HepG2 (cell line): ENCODE measurements around the gene SRRM3. TPM values are rescaled to one million over a fixed set of nuclear protein-coding genes. Genes with fewer than 3 reads are reported as not detected.
A peak's percentile ranks its signal among the peaks of the same experiment; 100 is the strongest.

ENCODE experiments used
- ATAC-seq: fragments of 200-7000 bp; cut with Tn5 transposase; 3 replicates; pipeline ENCODE4 v1.9.1; 2020; ENCODE audit warnings: mild to moderate bottlenecking, moderate library complexity
- BruUV-seq: library from RNA; stranded (reverse); fragments of 400-500 nt; replicated peaks from 2 replicates; lab custom pipeline; 2021; lab: Mats Ljungman, UMichigan
- CTCF ChIA-PET: fragments of 300-600 bp; formaldehyde crosslinking; extraction: SDS; loops from one replicate; lab custom pipeline; 2021; ENCODE audit warnings: low total read pairs, inconsistent platforms, low intra/inter-chr PET ratio; lab: Yijun Ruan, JAX
- POLR2A ChIA-PET: fragments of 350-600 bp; sonication (Branson Sonifier 250); formaldehyde crosslinking; loops from one replicate; lab custom pipeline; 2020; ENCODE audit warnings: antibody characterized with exemption, inconsistent platforms; lab: Yijun Ruan, JAX
- DNase-seq: peaks from one replicate; pipeline ENCODE4 v3.0.0-alpha.2; 2015; ENCODE audit warnings: low spot score
- FAIRE-seq: peaks from 3 replicates; lab custom pipeline; 2011; peaks lifted over from hg19 to GRCh38; lab: Jason Lieb, UNC
- H2AFZ ChIP-seq: one replicate; pipeline ENCODE4 v1.6.1; 2011; ENCODE audit warnings: low read length, inconsistent platforms
- H3K27ac ChIP-seq: fragments of 300-600 bp; 3 replicates; pipeline ENCODE4 v1.8.0; 2011; ENCODE audit warnings: mixed run types, mild to moderate bottlenecking, mixed read lengths, low read length, inconsistent platforms; ENCODE audit not compliant: insufficient read depth; ENCODE audit errors: extremely low read length
- H3K27me3 ChIP-seq, 2 experiments: fragments of 200-600 bp in 1 of 2; 2 replicates in 1 of 2; 3 replicates in 1 of 2; pipeline versions ENCODE4 v1.6.0 to v1.8.0; 2011; ENCODE audit warnings: low read length in 2 of 2, mild to moderate bottlenecking in 2 of 2, moderate library complexity in 2 of 2, inconsistent platforms in 1 of 2; ENCODE audit not compliant: insufficient read depth in 2 of 2, control insufficient read depth in 1 of 2
- H3K36me3 ChIP-seq, 2 experiments: fragments of 200-600 bp in 1 of 2; replicated peaks in 1 of 2; 2 replicates in 1 of 2; 3 replicates in 1 of 2; pipeline versions ENCODE4 v1.5.1 to v1.8.0; 2011; ENCODE audit warnings: low read length in 2 of 2, inconsistent platforms in 1 of 2; ENCODE audit not compliant: insufficient read depth in 2 of 2, control insufficient read depth in 1 of 2
- H3K4me1 ChIP-seq: 2 replicates; pipeline ENCODE4 v1.5.1; 2012; ENCODE audit warnings: low read length, inconsistent platforms; ENCODE audit not compliant: insufficient read depth
- H3K4me2 ChIP-seq: 2 replicates; pipeline ENCODE4 v1.6.0; 2011; ENCODE audit warnings: low read depth, low read length, inconsistent platforms
- H3K4me3 ChIP-seq, 3 experiments: fragments of 200-600 bp in 1 of 3; sonication (generic), shearing (Covaris generic) in 1 of 3; replicated peaks in 1 of 3; 2 replicates each; pipeline ENCODE4 v1.5.1; 2011 to 2016; ENCODE audit warnings: low read length in 3 of 3, inconsistent platforms in 2 of 3, low read depth in 2 of 3, mild to moderate bottlenecking in 2 of 3, control low read depth in 1 of 3, mixed read lengths in 1 of 3; ENCODE audit not compliant: insufficient read depth in 1 of 3
- H3K79me2 ChIP-seq: one replicate; pipeline ENCODE4 v1.6.1; 2011; ENCODE audit warnings: low read length, inconsistent platforms; ENCODE audit not compliant: insufficient read depth
- H3K9ac ChIP-seq: 2 replicates; pipeline ENCODE4 v1.6.0; 2011; ENCODE audit warnings: mild to moderate bottlenecking, low read depth, low read length, inconsistent platforms; ENCODE audit not compliant: insufficient read depth
- H3K9me3 ChIP-seq: 2 replicates; pipeline ENCODE4 v1.5.1; 2012; ENCODE audit warnings: mild to moderate bottlenecking, low read length
- H4K20me1 ChIP-seq: 2 replicates; pipeline ENCODE4 v1.6.0; 2011; ENCODE audit warnings: inconsistent platforms, mild to moderate bottlenecking, low read length, moderate library complexity; ENCODE audit not compliant: insufficient read depth
- ARNT2 ChIP-seq: sonication (generic); formaldehyde crosslinking; IDR thresholded peaks from 2 replicates; pipeline ENCODE4 v1.8.0; 2022; ENCODE audit warnings: mild to moderate bottlenecking, low read depth, missing genetic modification reagents, moderate library complexity
- ATF7-NPFF ChIP-seq: sonication (generic); formaldehyde crosslinking; IDR thresholded peaks from 2 replicates; pipeline ENCODE4 v1.8.1; 2023; ENCODE audit warnings: mild to moderate bottlenecking, low read depth, missing genetic modification reagents, moderate library complexity
- CREB1 ChIP-seq, 2 experiments: fragments of 450-650 bp in 1 of 2; IDR thresholded peaks; 2 replicates each; pipeline ENCODE4 v1.6.1; 2016 to 2017; ENCODE audit warnings: control low read depth in 1 of 2, mild to moderate bottlenecking in 1 of 2, missing compliant biosample characterization in 1 of 2, missing genetic modification characterization in 1 of 2
- DRAP1 ChIP-seq: IDR thresholded peaks from 2 replicates; pipeline ENCODE4 v1.6.1; 2016; ENCODE audit warnings: missing genetic modification reagents, missing compliant biosample characterization
- E2F5 ChIP-seq: sonication (generic); formaldehyde crosslinking; conservative IDR thresholded peaks from 2 replicates; pipeline ENCODE4 v1.4.0; 2020; ENCODE audit warnings: missing genetic modification reagents
- HOXA5 ChIP-seq: sonication (generic); formaldehyde crosslinking; IDR thresholded peaks from 2 replicates; pipeline ENCODE4 v1.4.0; 2020; ENCODE audit warnings: missing genetic modification reagents
- MED1 ChIP-seq: sonication (generic); formaldehyde crosslinking; IDR thresholded peaks from 2 replicates; pipeline ENCODE4 v1.4.0; 2020; ENCODE audit warnings: missing genetic modification reagents
- MEIS2 ChIP-seq: sonication (generic); formaldehyde crosslinking; IDR thresholded peaks from 2 replicates; pipeline ENCODE4 v1.9.0; 2021; ENCODE audit warnings: mild to moderate bottlenecking, missing genetic modification reagents
- SIN3A ChIP-seq: IDR thresholded peaks from 2 replicates; pipeline ENCODE4 v1.6.1; 2011; ENCODE audit warnings: low read depth, mild to moderate bottlenecking, control low read depth, low read length, borderline replicate concordance
- SIN3B ChIP-seq: fragments of 150-350 bp; IDR thresholded peaks from 2 replicates; pipeline ENCODE4 v1.6.1; 2014; ENCODE audit warnings: low read length
- SMARCC2 ChIP-seq: fragments of 450-650 bp; IDR thresholded peaks from 2 replicates; pipeline ENCODE4 v1.6.1; 2017; ENCODE audit warnings: antibody characterized with exemption, mild to moderate bottlenecking
- THAP11 ChIP-seq: IDR thresholded peaks from 2 replicates; pipeline ENCODE4 v1.6.1; 2016; ENCODE audit warnings: missing biosample characterization, missing genetic modification reagents
- ZBTB34 ChIP-seq: sonication (generic); formaldehyde crosslinking; IDR thresholded peaks from 2 replicates; pipeline ENCODE4 v1.8.0; 2022; ENCODE audit warnings: mild to moderate bottlenecking, missing genetic modification reagents
- ZFP91 ChIP-seq: sonication (generic); formaldehyde crosslinking; IDR thresholded peaks from 2 replicates; pipeline ENCODE4 v1.9.0; 2022; ENCODE audit warnings: missing genetic modification reagents, mild to moderate bottlenecking, borderline replicate concordance
- ZFY ChIP-seq: sonication (generic); formaldehyde crosslinking; IDR thresholded peaks from 2 replicates; pipeline ENCODE4 v1.4.0; 2020; ENCODE audit warnings: missing genetic modification reagents
- ZNF292 ChIP-seq: sonication (generic); formaldehyde crosslinking; IDR thresholded peaks from 2 replicates; pipeline ENCODE4 v1.8.1; 2022; ENCODE audit warnings: mild to moderate bottlenecking, low read depth, missing genetic modification reagents, borderline replicate concordance
- ZNF367 ChIP-seq: sonication (generic); formaldehyde crosslinking; IDR thresholded peaks from 2 replicates; pipeline ENCODE4 v1.4.0; 2020; ENCODE audit warnings: missing genetic modification reagents, borderline replicate concordance
- WGBS: methylation state at CpG from one replicate; pipeline ENCODE4 v1.1.6; 2017; ENCODE audit warnings: low lambda C conversion rate; 5-methylcytosine and 5-hydroxymethylcytosine counted together
- in situ Hi-C: cut with HindIII; loops from 2 replicates; pipeline ENCODE4 v1.10.0; 2017; ENCODE audit warnings: low pct_unique_long_range_greater_than_20kb; ENCODE audit not compliant: extremely low pct_ligation_motif_present
- intact Hi-C: fragments of 100-400 bp; cut with micrococcal nuclease; formaldehyde crosslinking; loops from one replicate; pipeline ENCODE4 v1.10.0; 2022; ENCODE audit not compliant: unreplicated experiment
- polyA plus RNA-seq, 8 experiments: library from polyadenylated mRNA; depleted of rRNA in 3 of 8; stranded (reverse) in 7 of 8; unstranded in 1 of 8; fragments of >200 nt; fragmentation: Illumina TruSeq in 4 of 8; extraction: Trizol in 4 of 8; gene quantifications; 2 replicates each; pipeline versions ENCODE4 v1.2.1 to v1.2.3, GENCODE V29; 2011 to 2016; ENCODE audit warnings: low read depth in 4 of 8, missing spikeins in 1 of 8, mixed read lengths in 1 of 8; ENCODE audit not compliant: insufficient read depth in 1 of 8
- total RNA-seq, 5 experiments: library from RNA; depleted of rRNA; stranded (reverse); fragments of >200 nt; fragmentation: Illumina TruSeq; extraction: Trizol; gene quantifications; 2 replicates each; pipeline ENCODE4 v1.2.3, GENCODE V29; 2016; ENCODE audit warnings: low read depth in 1 of 5

The SRRM3 gene
- total and polyA plus RNA-seq, 2 of the 13 experiments (the other 11 are each of a cell fraction or from before 2014, with no cell fraction given), result 0.13 to 0.54 TPM

GRCh38 chr7:76294344-76295024 is 92.8 kb downstream of the SRRM3 start:
- no peak overlapping the region for H3K27ac ChIP-seq
- no peaks in the 10 kb centered on the region for H4K20me1 ChIP-seq
- no TSS peak for BruUV-seq
- CTCF ChIA-PET, result interaction anchor here (8.6 kb wide), 1 partner anchor 18 kb away, joined by 179 read pairs; no protein-coding TSS in a partner anchor
- no peak overlapping the region for H2AFZ ChIP-seq
- peak overlapping the region; percentile 59 for H3K4me2 ChIP-seq
- 23% methylated on average over 16 of the region's 20 CpGs for WGBS
- intact Hi-C loops, result no loop called here
- H3K36me3 ChIP-seq, result no peaks in the 10 kb centered on the region
- POLR2A ChIA-PET, result interaction anchor here (1.1 to 1.8 kb wide), 2 partner anchors 9 to 12 kb away, joined by 4 to 7 read pairs; no protein-coding TSS in a partner anchor
- H3K79me2 ChIP-seq, result no peaks in the 10 kb centered on the region
- 0 out of 2 replicates have a peak overlapping the region, but pooled peaks have one; percentile 15 for H3K9ac ChIP-seq
- ATAC-seq (peak; percentile 37), DNase-seq (peak; percentile 65), FAIRE-seq (no peak)
- H3K9me3 ChIP-seq, result no peaks in the 10 kb centered on the region
- in situ Hi-C loops, result no loop called here
- peaks cover 68% of the 10 kb centered on the region for H3K4me1 ChIP-seq
- peaks cover 0 to 1% of the 10 kb centered on the region in 2 experiments; a peak in 2 of 5 replicates for H3K27me3 ChIP-seq
- H3K4me3 ChIP-seq, result peak overlapping the region; percentile 5 to 52 (median 13); a peak in 1 of 6 replicates
- no peak for TF ChIP-seq CREB1 (IDR thresholded peaks at IDR 0.05)
- peak; percentile 16; the same call in 1 of the 2 replicates for TF ChIP-seq CREB1 (CRISPR knock-in tag; IDR thresholded peaks at IDR 0.05)
- TF ChIP-seq HOXA5 (CRISPR knock-in tag), result no peak
- TF ChIP-seq DRAP1 (CRISPR knock-in tag), result 0 out of 2 replicates have a peak, but pooled peaks have one; percentile 20
- TF ChIP-seq SIN3B, result no peak
- no peak for TF ChIP-seq SMARCC2
- peak; percentile 47; the same call in 1 of the 2 replicates for TF ChIP-seq ZFY (CRISPR knock-in tag)
- TF ChIP-seq ZBTB34, result no peak
- peak; percentile 49 for TF ChIP-seq THAP11 (CRISPR knock-in tag)
- TF ChIP-seq MEIS2, result peak; percentile 79; the same call in 1 of the 2 replicates
- TF ChIP-seq SIN3A, result 0 out of 2 replicates have a peak, but pooled peaks have one; percentile 27
- no peak for TF ChIP-seq E2F5 (CRISPR knock-in tag)
- TF ChIP-seq ZNF367 (CRISPR knock-in tag), result no peak
- TF ChIP-seq ZNF292 (CRISPR knock-in tag), result no peak
- peak; percentile 59; the same call in 1 of the 2 replicates for TF ChIP-seq ARNT2 (CRISPR knock-in tag)
- peak; percentile 31; the same call in 1 of the 2 replicates for TF ChIP-seq MED1
- 0 out of 2 replicates have a peak, but pooled peaks have one; percentile 44 for TF ChIP-seq ATF7-NPFF
- TF ChIP-seq ZFP91 (CRISPR knock-in tag), result peak; percentile 48; the same call in 1 of the 2 replicates
